Sigmoid colon (tissue), 4 donors: ENCODE measurements around the gene CPE.

Source experiments
- EP300 ChIP-seq, 4 donors: sonication (generic); formaldehyde crosslinking; IDR thresholded peaks; one replicate each; pipeline ENCODE4 v1.6.1; 2017; ENCODE audit warnings: antibody characterized with exemption in 4 of 4
- POLR2A ChIP-seq, 2 donors: fragments of 450-650 bp; IDR thresholded peaks; one replicate each; pipeline ENCODE4 v1.6.1; 2016; ENCODE audit warnings: antibody characterized with exemption in 2 of 2, mild to moderate bottlenecking in 2 of 2, moderate library complexity in 2 of 2
- POLR2AphosphoS5 ChIP-seq, 4 donors: sonication (generic); formaldehyde crosslinking; IDR thresholded peaks; one replicate each; pipeline ENCODE4 v1.6.1; 2017; ENCODE audit warnings: antibody characterized with exemption in 4 of 4
- TF ChIP-seq, protein P1 (sequence below), 4 experiments: fragments of 450-650 bp in 3 of 4; fragments of 200-600 bp in 1 of 4; IDR thresholded peaks; one replicate each; pipeline ENCODE4 v1.5.1; 2016 to 2019; ENCODE audit warnings: antibody characterized with exemption in 4 of 4, mild to moderate bottlenecking in 3 of 4, moderate library complexity in 2 of 4

DNA sequence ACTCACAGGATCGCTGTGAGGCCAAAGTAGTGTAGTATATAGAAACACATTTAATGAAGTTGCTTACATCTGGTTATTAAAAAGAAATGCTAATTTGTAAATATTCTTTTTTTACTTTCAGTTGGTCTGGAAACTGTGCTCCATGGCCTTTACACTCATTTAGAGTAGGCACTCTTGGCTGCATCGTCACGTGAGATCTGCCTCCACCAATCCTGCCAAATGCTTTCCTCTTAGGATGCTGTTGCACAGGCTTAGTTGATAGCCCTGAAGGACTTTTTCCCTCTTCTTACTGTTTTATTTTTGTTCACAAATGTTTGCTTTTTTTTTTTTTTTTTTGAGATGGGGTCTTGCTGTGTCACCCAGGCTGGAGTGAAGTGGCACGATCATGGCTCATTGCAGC lies 6.3 kb downstream of the CPE start:
- TF ChIP-seq, protein P1, sequence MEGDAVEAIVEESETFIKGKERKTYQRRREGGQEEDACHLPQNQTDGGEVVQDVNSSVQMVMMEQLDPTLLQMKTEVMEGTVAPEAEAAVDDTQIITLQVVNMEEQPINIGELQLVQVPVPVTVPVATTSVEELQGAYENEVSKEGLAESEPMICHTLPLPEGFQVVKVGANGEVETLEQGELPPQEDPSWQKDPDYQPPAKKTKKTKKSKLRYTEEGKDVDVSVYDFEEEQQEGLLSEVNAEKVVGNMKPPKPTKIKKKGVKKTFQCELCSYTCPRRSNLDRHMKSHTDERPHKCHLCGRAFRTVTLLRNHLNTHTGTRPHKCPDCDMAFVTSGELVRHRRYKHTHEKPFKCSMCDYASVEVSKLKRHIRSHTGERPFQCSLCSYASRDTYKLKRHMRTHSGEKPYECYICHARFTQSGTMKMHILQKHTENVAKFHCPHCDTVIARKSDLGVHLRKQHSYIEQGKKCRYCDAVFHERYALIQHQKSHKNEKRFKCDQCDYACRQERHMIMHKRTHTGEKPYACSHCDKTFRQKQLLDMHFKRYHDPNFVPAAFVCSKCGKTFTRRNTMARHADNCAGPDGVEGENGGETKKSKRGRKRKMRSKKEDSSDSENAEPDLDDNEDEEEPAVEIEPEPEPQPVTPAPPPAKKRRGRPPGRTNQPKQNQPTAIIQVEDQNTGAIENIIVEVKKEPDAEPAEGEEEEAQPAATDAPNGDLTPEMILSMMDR (IDR thresholded peaks at IDR 0.05) = no peak
- no peak for TF ChIP-seq POLR2AphosphoS5 (IDR thresholded peaks at IDR 0.05)
- no peak for TF ChIP-seq EP300 (IDR thresholded peaks at IDR 0.05)
- TF ChIP-seq POLR2A (IDR thresholded peaks at IDR 0.05) = no peak
